GM18520 (cell line): ENCODE measurements around the gene KCNIP3.
"Not testable (repeated sequence)": the region's sequence is repeated elsewhere in the genome, so short reads cannot be mapped to it uniquely, and the experiment has no call there.

Source experiments
- ATAC-seq: cut with Tn5 transposase; IDR thresholded peaks from one replicate; pipeline ENCODE4 v1.9.1; 2021; ENCODE audit not compliant: unreplicated experiment

Gene KCNIP3

GRCh38 chr2:95402370-95403203 lies 105.4 kb downstream of the KCNIP3 start, which contains the start of gene FAHD2A:
Gene FAHD2A (plus strand): TSS chr2:95402708. CDS start chr2:95405559, 2,851 bp downstream.
- peak; percentile 91 for ATAC-seq

DNA sequence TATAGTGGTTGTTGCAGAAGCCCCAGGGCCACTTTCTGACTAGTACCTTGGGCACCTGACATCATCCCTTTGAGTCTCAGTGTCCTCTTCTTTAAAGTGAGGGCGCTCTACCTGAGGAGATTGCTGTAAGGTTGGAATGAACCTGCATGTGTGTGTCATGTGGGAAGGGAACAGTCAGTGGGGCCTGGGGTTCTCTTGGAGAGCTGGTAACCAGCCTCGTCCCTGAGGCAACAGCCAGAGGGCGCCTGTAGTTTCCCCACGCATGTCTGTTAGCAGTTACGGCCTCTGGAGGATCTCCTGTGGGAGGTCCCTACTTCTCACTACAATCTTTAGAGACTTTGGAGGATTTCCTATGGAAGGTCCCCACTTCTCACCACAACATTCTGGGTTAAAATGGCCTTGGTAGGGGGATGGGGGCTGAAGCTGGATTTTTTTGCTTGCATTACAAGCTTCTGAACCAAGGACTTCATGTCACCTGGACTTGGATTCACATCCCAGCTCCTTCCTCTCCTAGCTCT lies 106.1 kb downstream of the KCNIP3 start:
- not testable (repeated sequence) for ATAC-seq

- not testable (repeated sequence) for ATAC-seq
Observed at GRCh38 chr2:95403824-95404223, 106.7 kb downstream of the KCNIP3 start.

DNA sequence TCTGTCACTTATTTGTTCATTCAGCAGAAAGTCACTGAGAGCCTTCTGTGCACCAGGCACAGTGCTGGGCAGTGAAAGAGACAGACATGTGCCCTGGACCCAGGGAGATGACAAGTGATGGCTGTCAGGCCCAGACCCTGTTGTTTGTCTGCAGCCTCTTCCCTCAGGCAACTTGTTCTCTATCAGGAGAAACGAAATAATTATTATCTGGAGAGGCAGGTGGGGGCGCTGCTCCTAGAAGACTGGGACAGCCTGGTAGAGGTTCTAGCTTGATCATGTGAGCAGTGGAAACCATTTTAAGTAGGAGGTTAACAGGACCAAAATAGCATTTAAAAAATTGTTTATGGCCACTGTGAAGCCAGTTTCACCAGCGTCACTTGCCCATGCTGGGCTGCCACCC lies 107.5 kb downstream of the KCNIP3 start:
- ATAC-seq = not testable (repeated sequence)

GRCh38 chr2:95411239-95411638 lies 114.1 kb downstream of the KCNIP3 start:
- ATAC-seq = not testable (repeated sequence)

- ATAC-seq = peak; percentile 58
Observed at GRCh38 chr2:95414015-95414594, 117.0 kb downstream of the KCNIP3 start.

GRCh38 chr2:95415138-95415537 lies 118.0 kb downstream of the KCNIP3 start:
- not testable (repeated sequence) for ATAC-seq

- ATAC-seq = not testable (repeated sequence)
Observed at GRCh38 chr2:95415561-95415960, 118.4 kb downstream of the KCNIP3 start.

DNA sequence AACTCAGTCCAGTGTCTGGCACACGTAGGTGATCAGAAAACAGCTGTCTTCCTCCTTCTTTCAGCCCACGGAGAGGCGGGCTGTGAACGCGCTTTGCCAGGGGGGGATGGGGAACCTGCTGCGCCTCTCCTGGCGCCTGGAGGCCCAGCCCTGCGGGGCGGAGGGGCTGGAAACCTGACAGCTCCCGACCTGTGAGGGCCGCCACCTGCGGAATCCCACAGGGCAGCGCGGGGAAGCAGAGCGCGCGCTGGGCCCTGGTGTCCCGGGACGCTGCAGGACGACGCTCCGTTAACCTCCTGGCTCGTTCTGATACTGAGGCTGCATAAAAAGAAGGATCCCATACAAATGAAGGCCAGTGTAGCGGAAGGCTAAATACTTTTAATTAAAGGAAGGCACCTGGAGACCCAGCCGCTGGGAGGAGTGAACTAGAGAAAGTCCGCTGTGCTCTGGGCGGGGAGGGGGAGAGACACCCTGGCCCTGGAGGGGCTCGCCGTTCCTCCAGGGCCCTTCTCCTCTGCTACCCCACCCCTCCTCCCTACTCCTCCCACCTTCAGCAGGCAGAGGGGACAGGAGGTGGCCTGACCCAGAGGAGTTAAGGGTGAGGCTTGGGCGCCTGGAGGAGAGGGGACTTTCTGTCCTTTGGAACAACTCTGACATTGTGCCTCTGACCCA lies 130.2 kb downstream of the KCNIP3 start:
- not testable (repeated sequence) for ATAC-seq

GRCh38 chr2:95429748-95430467 lies 132.8 kb downstream of the KCNIP3 start:
- ATAC-seq = not testable (repeated sequence)

- not testable (repeated sequence) for ATAC-seq
Observed at GRCh38 chr2:95433373-95433772, 136.2 kb downstream of the KCNIP3 start.

- not testable (repeated sequence) for ATAC-seq
Observed at GRCh38 chr2:95433973-95434372, 136.8 kb downstream of the KCNIP3 start.

GRCh38 chr2:95434507-95435076 lies 137.4 kb downstream of the KCNIP3 start:
- ATAC-seq = not testable (repeated sequence)

GRCh38 chr2:95435162-95435871 lies 138.2 kb downstream of the KCNIP3 start:
- not testable (repeated sequence) for ATAC-seq
